Measurements from ENCODE around the gene ETFB. TPM values are rescaled to one million over a fixed set of nuclear protein-coding genes. Genes with fewer than 3 reads are reported as not detected.

The ETFB gene
- total RNA-seq, 1 experiment from 2014 or later: 140 TPM

- no peak for TF ChIP-seq CTCF (IDR thresholded peaks at IDR 0.05 in 2 of 3, conservative IDR thresholded peaks at IDR 0.05 in 1 of 3; ENCODE audit: borderline replicate concordance in 1 of 3, insufficient read depth in 1 of 3, low read depth in 2 of 3, low read length in 2 of 3)
- no peak for TF ChIP-seq POLR2A (IDR thresholded peaks at IDR 0.05; ENCODE audit: borderline replicate concordance, extremely low read depth, insufficient read depth, insufficient read length)
- TF ChIP-seq POLR2AphosphoS5 (IDR thresholded peaks at IDR 0.05; ENCODE audit: low read depth, low read length): no peak
- no peak for TF ChIP-seq SRF (IDR thresholded peaks at IDR 0.05; ENCODE audit: low read depth)
- TF ChIP-seq SP1 (IDR thresholded peaks at IDR 0.05; ENCODE audit: low read depth): no peak
- TF ChIP-seq CBX3 (IDR thresholded peaks at IDR 0.05; ENCODE audit: low read depth): no peak
Measured at GRCh38 chr19:51380379-51380778, 14.2 kb upstream of the ETFB start (continued).

- Histone ChIP-seq H3K79me2 (ENCODE audit: insufficient read depth, low read length) (no peaks in the 10 kb centered on the region), H3K27me3 (ENCODE audit: insufficient read depth, low read length) (no peaks in the 10 kb centered on the region), H2AFZ (ENCODE audit: low read depth, low read length, poor library complexity, severe bottlenecking) (no peak overlapping the region), H3K9ac (ENCODE audit: low read length) (no peak overlapping the region), H3K9me2 (ENCODE audit: insufficient read depth) (no peaks in the 10 kb centered on the region), H3K4me3 (replicated peaks in 1 of 2; ENCODE audit: low read depth in 1 of 2, low read length in 2 of 2) (no peak overlapping the region), H4K20me1 (ENCODE audit: insufficient read depth) (no peaks in the 10 kb centered on the region), H3K36me3 (ENCODE audit: control insufficient read depth in 1 of 2, insufficient read depth in 2 of 2, low read length in 2 of 2) (no peaks in the 10 kb centered on the region), H3K27ac (ENCODE audit: low read depth, low read length) (no peak overlapping the region), H3K9me3 (ENCODE audit: control insufficient read depth in 1 of 2, insufficient read depth in 1 of 2, low read depth in 1 of 2, low read length in 2 of 2) (no peaks in the 10 kb centered on the region), H3K4me1 (ENCODE audit: control insufficient read depth in 1 of 2, insufficient read depth in 2 of 2, low read length in 2 of 2) (peaks cover 0 to 12% of the 10 kb centered on the region in 2 experiments; a peak in 2 of 4 replicates), H3K4me2 (ENCODE audit: low read length) (no peak overlapping the region)
- TF ChIP-seq CBX3 (IDR thresholded peaks at IDR 0.05; ENCODE audit: low read depth) (no peak), EZH2phosphoT487 (IDR thresholded peaks at IDR 0.05; ENCODE audit: borderline replicate concordance) (no peak), REST (IDR thresholded peaks at IDR 0.05; ENCODE audit: low read depth) (no peak), MAX (IDR thresholded peaks at IDR 0.05) (no peak), CTCF (IDR thresholded peaks at IDR 0.05 in 2 of 3, conservative IDR thresholded peaks at IDR 0.05 in 1 of 3; ENCODE audit: borderline replicate concordance in 1 of 3, insufficient read depth in 1 of 3, low read depth in 2 of 3, low read length in 2 of 3) (no peak), SP1 (IDR thresholded peaks at IDR 0.05; ENCODE audit: low read depth) (no peak), SIN3A (IDR thresholded peaks at IDR 0.05; ENCODE audit: low read depth) (no peak), RAD21 (IDR thresholded peaks at IDR 0.05; ENCODE audit: low read depth) (no peak), FOSL1 (IDR thresholded peaks at IDR 0.05; ENCODE audit: low read depth) (no peak), POLR2AphosphoS5 (IDR thresholded peaks at IDR 0.05; ENCODE audit: low read depth, low read length) (no peak), YY1 (IDR thresholded peaks at IDR 0.05; ENCODE audit: extremely low read depth, insufficient replicate concordance, low read depth, low read length) (no peak), EZH2 (IDR thresholded peaks at IDR 0.05) (no peak), ELF1 (IDR thresholded peaks at IDR 0.05; ENCODE audit: borderline replicate concordance, low read depth) (no peak)
- POLR2A ChIA-PET: no interaction called here
- RAD21 ChIA-PET (ENCODE audit: low non-redundant PET in 1 of 2, low total read pairs in 2 of 2, uncharacterized antibody in 2 of 2, unreplicated experiment in 2 of 2): no interaction called here
- BruUV-seq (replicated peaks): no TSS peak
- no peak for ATAC-seq
- DNase-seq (ENCODE audit: low read depth, low spot score): no peak
- CTCF ChIA-PET: no interaction called here
- intact Hi-C loops (cut with micrococcal nuclease): no loop called here
Measured at GRCh38 chr19:51377422-51377821, 11.2 kb upstream of the ETFB start.

Measured in HCT116 (cell line).